ENCODE results near the gene STK11.

The STK11 gene

DNA sequence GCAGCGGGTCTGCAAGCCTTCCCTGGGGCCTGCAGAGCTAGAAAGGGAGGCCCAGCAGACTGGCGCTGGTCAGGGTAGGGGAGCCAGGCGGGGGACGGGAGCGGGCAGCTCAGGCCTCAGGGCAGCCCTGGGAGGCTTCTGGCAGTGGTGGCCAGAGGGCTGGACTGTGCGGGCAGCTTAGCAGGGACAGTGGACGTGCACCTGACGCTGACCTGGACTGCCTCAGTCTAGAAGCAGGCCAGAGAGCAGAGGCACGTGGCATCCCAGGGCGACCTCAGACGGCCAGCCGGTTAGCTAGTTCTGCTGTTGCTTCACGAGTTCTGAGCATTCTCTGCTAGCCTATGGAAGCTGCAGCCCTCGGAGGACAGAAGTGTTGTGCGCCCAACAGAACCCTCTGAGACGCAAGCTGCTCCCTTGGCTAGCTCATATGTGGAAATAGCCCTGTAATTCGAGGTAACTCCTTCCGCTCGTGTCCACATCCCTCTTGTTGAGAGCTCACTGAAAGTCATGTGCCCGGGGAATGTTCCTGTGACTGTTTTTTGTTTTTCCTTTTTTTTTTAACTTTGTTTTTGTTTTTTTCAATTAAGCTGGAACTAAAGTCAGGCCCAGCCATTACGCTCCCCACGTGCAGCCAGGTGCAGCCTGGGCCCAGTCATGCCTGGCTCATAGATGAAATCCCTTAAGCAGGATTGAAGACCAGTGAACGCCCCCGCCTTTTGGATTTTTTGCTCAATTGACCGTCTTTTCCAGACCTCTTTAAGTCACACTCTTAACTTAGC lies 67.9 kb downstream of the STK11 start:
- DNase-seq (ENCODE audit: low read depth in 2 of 2): no peak

DNA sequence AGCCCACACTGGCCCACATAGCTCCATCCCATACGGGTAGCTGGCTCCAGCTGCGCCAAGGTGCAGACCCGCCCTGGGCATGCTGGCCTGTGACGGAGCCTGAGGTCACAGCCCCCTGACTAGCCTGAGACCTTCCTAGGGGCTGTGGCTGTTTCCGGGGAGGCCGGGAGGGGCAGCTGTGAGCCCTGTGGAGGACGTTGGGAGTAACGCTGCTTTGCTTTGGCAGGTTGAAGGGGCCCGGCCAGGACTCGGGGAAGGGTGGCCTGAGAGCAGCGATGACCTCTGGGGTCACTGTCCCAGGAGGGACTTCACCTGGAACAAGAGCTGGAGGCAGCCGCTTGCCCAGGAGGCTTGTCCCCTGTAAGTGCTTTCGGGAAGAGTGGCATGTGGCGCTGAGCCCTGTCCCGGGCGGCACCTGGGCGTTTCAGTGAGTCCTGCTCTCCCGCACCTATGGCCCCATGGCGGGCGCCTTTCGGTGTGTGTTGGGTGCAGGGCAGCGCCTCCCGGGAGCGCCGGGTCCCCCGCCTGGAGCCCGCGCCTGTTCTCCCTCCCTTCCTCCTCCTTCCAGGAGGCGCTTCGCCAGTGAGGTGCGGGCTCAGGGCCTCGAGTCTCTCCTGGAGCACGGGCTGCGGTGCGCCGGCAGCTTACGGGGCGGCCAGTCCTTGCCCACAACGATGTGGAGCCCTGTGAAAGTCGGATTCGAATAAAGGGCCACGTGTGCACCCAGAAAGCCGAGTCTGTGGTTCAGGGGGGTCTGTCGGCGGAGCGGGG lies 68.7 kb downstream of the STK11 start:
- no peak for DNase-seq (ENCODE audit: low read depth in 2 of 2)

DNA sequence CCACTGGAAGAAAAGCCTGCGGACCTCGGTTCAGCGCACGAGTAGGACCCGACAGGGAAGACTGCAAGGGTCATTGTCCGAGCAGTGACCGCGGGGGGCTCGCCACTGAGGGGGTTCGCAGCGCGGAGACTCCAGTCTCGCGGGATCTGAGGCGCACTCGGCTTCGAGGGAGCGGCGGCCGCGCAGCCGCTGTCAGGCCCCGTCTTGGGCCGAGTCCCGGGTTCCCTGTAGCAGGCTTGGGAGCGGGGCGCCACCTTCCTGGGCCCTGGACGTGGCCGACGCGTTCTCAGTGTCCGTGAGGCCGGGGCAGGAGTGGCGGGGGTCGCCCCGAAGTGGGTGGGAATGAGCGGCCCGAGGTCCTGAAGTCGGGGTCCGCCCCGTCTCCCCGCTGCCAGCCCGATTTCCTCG lies 69.3 kb downstream of the STK11 start:
- no peak for DNase-seq (ENCODE audit: low read depth in 2 of 2)

DNA sequence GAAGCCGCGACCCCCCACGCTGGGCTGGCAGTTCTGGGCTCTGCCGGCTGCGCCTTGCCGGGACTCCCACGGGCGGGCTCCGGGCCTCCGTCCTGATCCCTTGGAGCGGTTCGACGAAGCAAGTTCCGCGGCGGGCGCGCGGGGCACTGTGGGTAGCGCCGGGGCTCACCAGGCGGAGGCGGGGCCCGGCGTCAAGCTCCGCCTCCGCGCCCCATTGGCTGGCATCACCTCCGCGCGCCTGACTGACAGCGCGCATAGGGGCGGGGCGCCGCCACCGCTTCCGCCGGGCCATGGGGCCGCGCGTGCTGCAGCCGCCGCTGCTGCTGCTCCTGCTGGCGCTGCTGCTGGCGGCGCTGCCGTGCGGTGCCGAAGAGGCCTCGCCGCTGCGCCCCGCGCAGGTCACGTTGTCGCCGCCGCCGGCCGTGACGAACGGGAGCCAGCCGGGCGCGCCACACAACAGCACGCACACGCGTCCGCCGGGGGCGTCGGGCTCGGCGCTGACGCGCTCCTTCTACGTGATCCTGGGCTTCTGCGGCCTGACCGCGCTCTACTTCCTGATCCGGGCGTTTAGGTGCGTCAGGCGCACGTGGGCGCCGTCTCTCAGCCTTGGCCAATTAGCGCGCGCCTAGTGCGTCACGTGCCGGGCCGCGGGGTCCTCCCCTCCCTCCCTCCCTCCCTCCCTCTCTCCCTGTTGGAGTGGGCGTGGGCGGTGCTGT lies 69.8 kb downstream of the STK11 start, which contains the start of gene FAM174C:
FAM174C (plus strand) TSS at position 271 of the 716 bp plus-strand sequence; CDS start at position 291, 20 bp downstream.
- peak; percentile 94 to 96 for DNase-seq (ENCODE audit: low read depth in 2 of 2)

DNA sequence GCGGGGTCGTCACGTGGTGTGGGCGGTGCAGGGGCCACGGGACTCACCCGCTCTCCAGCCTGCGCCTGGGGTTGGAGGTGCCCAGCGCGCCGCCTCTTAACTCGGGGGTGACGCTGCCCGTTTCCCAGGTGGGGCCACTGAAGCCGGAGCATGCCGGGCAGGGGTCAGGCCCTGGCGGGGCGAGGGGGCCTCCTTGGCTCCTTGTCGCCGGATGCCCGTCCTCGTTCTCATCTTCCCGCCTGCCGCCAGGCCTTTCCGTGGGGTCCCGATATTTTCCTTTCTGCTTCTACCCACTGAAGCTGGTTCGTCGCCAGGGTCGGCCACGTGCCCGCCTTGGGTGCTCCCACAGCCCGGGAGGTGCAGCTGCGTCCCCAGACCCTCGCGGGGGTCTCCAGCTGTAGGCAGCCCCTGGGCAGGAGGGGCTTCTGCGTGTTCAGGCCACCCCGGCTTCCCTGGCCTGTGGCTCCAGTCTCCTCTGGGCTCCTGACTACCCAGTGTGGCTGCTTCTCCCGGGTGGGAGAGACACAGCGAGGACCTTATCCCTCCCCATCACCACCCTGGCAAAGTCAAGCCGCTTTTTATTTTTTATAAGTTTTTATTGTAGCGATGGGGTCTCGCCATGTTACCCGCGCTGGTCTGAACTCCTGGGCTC lies 70.5 kb downstream of the STK11 start:
- DNase-seq (ENCODE audit: low read depth in 2 of 2): no peak

DNA sequence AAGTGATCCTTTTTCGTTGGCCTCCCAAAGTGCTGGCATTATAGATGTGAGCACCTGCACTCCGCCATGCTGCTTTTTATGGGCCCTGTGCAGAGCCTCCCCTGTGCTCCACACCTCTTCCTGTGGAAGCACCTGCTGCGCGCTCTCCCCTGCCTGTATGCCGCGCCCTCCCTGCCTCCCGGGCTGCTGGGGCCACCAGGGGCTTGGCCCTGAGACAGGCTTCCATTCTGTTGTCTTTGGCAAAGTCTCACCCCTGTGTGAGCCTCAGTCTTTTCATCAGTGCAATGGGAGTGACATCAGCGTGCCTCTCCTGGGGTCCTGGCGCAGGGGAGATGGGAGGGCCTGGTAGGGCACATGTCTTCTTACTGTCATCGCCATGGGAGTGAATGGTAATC lies 71.0 kb downstream of the STK11 start:
- DNase-seq (ENCODE audit: low read depth in 2 of 2): no peak

DNA sequence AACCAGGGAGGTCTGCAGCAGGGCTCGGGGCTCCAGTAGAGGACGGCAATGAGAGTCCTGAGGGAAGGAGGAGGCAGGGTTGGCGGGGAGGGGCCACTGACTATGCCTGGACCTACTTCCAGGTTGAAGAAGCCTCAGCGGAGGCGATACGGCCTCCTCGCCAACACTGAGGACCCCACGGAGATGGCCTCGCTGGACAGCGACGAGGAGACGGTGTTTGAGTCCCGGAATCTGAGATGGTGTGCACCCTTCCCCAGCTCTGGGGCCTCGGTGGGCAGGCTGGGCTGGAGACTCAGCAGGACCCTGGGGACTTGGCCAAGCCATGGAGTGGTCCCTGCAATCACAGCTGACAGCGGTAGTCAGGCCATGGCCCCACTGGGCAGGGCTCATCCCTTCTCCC lies 71.5 kb downstream of the STK11 start:
- no peak for DNase-seq (ENCODE audit: low read depth in 2 of 2)

Data from stimulated activated CD4-positive, alpha-beta T cell treated with anti-CD3 and anti-CD28 coated beads, Interleukin-1b, Interleukin-23, amount 100 ng/mL, for 4 hours (primary cell).